Measurements from ENCODE around the gene PIP5K1B. TPM values are rescaled to one million over a fixed set of nuclear protein-coding genes. Genes with fewer than 3 reads are reported as not detected.
"Not testable (repeated sequence)": the region's sequence is repeated elsewhere in the genome, so short reads cannot be mapped to it uniquely, and the experiment has no call there.

The PIP5K1B gene
- total and polyA plus RNA-seq, 4 experiments from 2014 or later = 0.12 to 0.25 TPM; not detected in 2

GRCh38 chr9:68698943-68699509 lies 6.0 kb upstream of the PIP5K1B start:
- H3K27me3 Mint-ChIP-seq = peaks cover 33 to 55% of the 10 kb centered on the region in 2 donors
- Histone ChIP-seq H3K9me3 (ENCODE audit: control insufficient read depth in 1 of 2, low read length in 2 of 2) (no peaks in the 10 kb centered on the region), H3K27me3 (ENCODE audit: insufficient read depth, low read length) (no peaks in the 10 kb centered on the region), H3K27ac (ENCODE audit: low read depth, low read length) (no peak overlapping the region), H3K4me3 (ENCODE audit: low read length in 2 of 2) (no peak overlapping the region), H3K4me1 (ENCODE audit: insufficient read depth, low read length) (no peaks in the 10 kb centered on the region), H3K36me3 (ENCODE audit: insufficient read depth, low read length) (no peaks in the 10 kb centered on the region)
- H3K27ac Mint-ChIP-seq = no peak overlapping the region
- intact Hi-C loops (cut with micrococcal nuclease) = no loop called here
- H3K4me1 Mint-ChIP-seq = peaks cover 0 to 4% (median 1%) of the 10 kb centered on the region in 4 donors
- DNase-seq = no peak
- peaks cover 0 to 11% (median 3%) of the 10 kb centered on the region in 8 donors for H3K9me3 Mint-ChIP-seq
- ChIA-PET CTCF (ENCODE audit: partially characterized antibody) (no interaction called here), POLR2A (ENCODE audit: partially characterized antibody) (no interaction called here)
- no peaks in the 10 kb centered on the region for H3K36me3 Mint-ChIP-seq
- H3K4me3 Mint-ChIP-seq = no peak overlapping the region

GRCh38 chr9:68699625-68700024 lies 5.4 kb upstream of the PIP5K1B start:
- H3K27ac ChIP-seq (ENCODE audit: low read depth, low read length); H3K27me3 ChIP-seq (ENCODE audit: insufficient read depth, low read length); POLR2A ChIA-PET (ENCODE audit: partially characterized antibody); H3K4me1 ChIP-seq (ENCODE audit: insufficient read depth, low read length); H3K36me3 ChIP-seq (ENCODE audit: insufficient read depth, low read length); CTCF ChIA-PET (ENCODE audit: partially characterized antibody); H3K4me3 ChIP-seq (ENCODE audit: low read length in 2 of 2); H3K9me3 ChIP-seq (ENCODE audit: control insufficient read depth in 1 of 2, low read length in 2 of 2); H3K4me1 Mint-ChIP-seq; H3K36me3 Mint-ChIP-seq; H3K27ac Mint-ChIP-seq; H3K4me3 Mint-ChIP-seq; intact Hi-C loops (cut with micrococcal nuclease); DNase-seq: not testable (repeated sequence)
- Mint-ChIP-seq H3K9me3 (peaks cover 0 to 11% (median 3%) of the 10 kb centered on the region in 8 donors), H3K27me3 (peaks cover 34 to 56% of the 10 kb centered on the region in 2 donors)

GRCh38 chr9:68702493-68702892 lies 2.5 kb upstream of the PIP5K1B start:
- POLR2A ChIA-PET (ENCODE audit: partially characterized antibody) = no interaction called here
- Mint-ChIP-seq H3K4me1 (peaks cover 8 to 27% (median 20%) of the 10 kb centered on the region in 4 donors), H3K36me3 (no peaks in the 10 kb centered on the region), H3K27ac (no peak overlapping the region), H3K4me3 (no peak overlapping the region), H3K9me3 (peaks cover 0 to 2% (median 0%) of the 10 kb centered on the region in 8 donors), H3K27me3 (peaks cover 42 to 66% of the 10 kb centered on the region in 2 donors)
- H3K4me3 ChIP-seq (ENCODE audit: low read length in 2 of 2) = no peak overlapping the region
- intact Hi-C loops (cut with micrococcal nuclease) = no loop called here
- CTCF ChIA-PET (ENCODE audit: partially characterized antibody) = no interaction called here
- H3K36me3 ChIP-seq (ENCODE audit: insufficient read depth, low read length) = no peaks in the 10 kb centered on the region
- H3K9me3 ChIP-seq (ENCODE audit: control insufficient read depth in 1 of 2, low read length in 2 of 2) = no peaks in the 10 kb centered on the region
- peaks cover 5% of the 10 kb centered on the region for H3K27me3 ChIP-seq (ENCODE audit: insufficient read depth, low read length)
- no peak for DNase-seq
- no peak overlapping the region for H3K27ac ChIP-seq (ENCODE audit: low read depth, low read length)
- H3K4me1 ChIP-seq (ENCODE audit: insufficient read depth, low read length) = peaks cover 6% of the 10 kb centered on the region

GRCh38 chr9:68703672-68704071 lies 1.4 kb upstream of the PIP5K1B start:
- H3K4me3 Mint-ChIP-seq = peak overlapping the region in 2 of 8 donors; percentile 44 to 63
- H3K27ac Mint-ChIP-seq = no peak overlapping the region
- no peak overlapping the region for H3K27ac ChIP-seq (ENCODE audit: low read depth, low read length)
- H3K9me3 Mint-ChIP-seq = peaks cover 0 to 2% (median 0%) of the 10 kb centered on the region in 8 donors
- peaks cover 8 to 27% (median 20%) of the 10 kb centered on the region in 4 donors for H3K4me1 Mint-ChIP-seq
- intact Hi-C loops (cut with micrococcal nuclease) = no loop called here
- DNase-seq = no peak
- H3K36me3 ChIP-seq (ENCODE audit: insufficient read depth, low read length) = no peaks in the 10 kb centered on the region
- no peaks in the 10 kb centered on the region for H3K9me3 ChIP-seq (ENCODE audit: control insufficient read depth in 1 of 2, low read length in 2 of 2)
- peaks cover 6% of the 10 kb centered on the region for H3K4me1 ChIP-seq (ENCODE audit: insufficient read depth, low read length)
- H3K4me3 ChIP-seq (ENCODE audit: low read length in 2 of 2) = no peak overlapping the region
- POLR2A ChIA-PET (ENCODE audit: partially characterized antibody) = no interaction called here
- CTCF ChIA-PET (ENCODE audit: partially characterized antibody) = no interaction called here
- H3K36me3 Mint-ChIP-seq = no peaks in the 10 kb centered on the region
- H3K27me3 Mint-ChIP-seq = peaks cover 46 to 68% of the 10 kb centered on the region in 2 donors
- H3K27me3 ChIP-seq (ENCODE audit: insufficient read depth, low read length) = peaks cover 5% of the 10 kb centered on the region

GRCh38 chr9:68704498-68704813 lies 584 bp upstream of the PIP5K1B start:
- Histone ChIP-seq H3K27me3 (ENCODE audit: insufficient read depth, low read length) (peaks cover 5% of the 10 kb centered on the region), H3K36me3 (ENCODE audit: insufficient read depth, low read length) (no peaks in the 10 kb centered on the region), H3K4me3 (ENCODE audit: low read length in 2 of 2) (no peak overlapping the region), H3K27ac (ENCODE audit: low read depth, low read length) (no peak overlapping the region), H3K4me1 (ENCODE audit: insufficient read depth, low read length) (peaks cover 6% of the 10 kb centered on the region), H3K9me3 (ENCODE audit: control insufficient read depth in 1 of 2, low read length in 2 of 2) (no peaks in the 10 kb centered on the region)
- intact Hi-C loops (cut with micrococcal nuclease) = no loop called here
- Mint-ChIP-seq H3K36me3 (no peaks in the 10 kb centered on the region), H3K4me3 (peak overlapping the region in 5 of 8 donors; percentile 7 to 80 (median 29)), H3K4me1 (peaks cover 8 to 27% (median 20%) of the 10 kb centered on the region in 4 donors), H3K27me3 (peaks cover 48 to 68% of the 10 kb centered on the region in 2 donors), H3K9me3 (peaks cover 0 to 2% (median 0%) of the 10 kb centered on the region in 8 donors), H3K27ac (no peak overlapping the region)
- CTCF ChIA-PET (ENCODE audit: partially characterized antibody) = no interaction called here
- no peak for DNase-seq
- POLR2A ChIA-PET (ENCODE audit: partially characterized antibody) = no interaction called here

- peaks cover 54 to 65% of the 10 kb centered on the region in 2 donors for H3K27me3 Mint-ChIP-seq
- CTCF ChIA-PET (ENCODE audit: partially characterized antibody) = no interaction called here
Observed at GRCh38 chr9:68705531-68706362, 707 bp downstream of the PIP5K1B start.

GRCh38 chr9:68706363-68707201 lies 1.5 kb downstream of the PIP5K1B start:
- Histone ChIP-seq H3K4me1 (ENCODE audit: insufficient read depth, low read length) (peaks cover 6% of the 10 kb centered on the region), H3K27me3 (ENCODE audit: insufficient read depth, low read length) (peaks cover 5% of the 10 kb centered on the region), H3K9me3 (ENCODE audit: control insufficient read depth in 1 of 2, low read length in 2 of 2) (no peaks in the 10 kb centered on the region), H3K36me3 (ENCODE audit: insufficient read depth, low read length) (no peaks in the 10 kb centered on the region), H3K27ac (ENCODE audit: low read depth, low read length) (no peak overlapping the region), H3K4me3 (ENCODE audit: low read length in 2 of 2) (no peak overlapping the region)
- no peaks in the 10 kb centered on the region for H3K9me3 Mint-ChIP-seq
- H3K27me3 Mint-ChIP-seq = peaks cover 53 to 63% of the 10 kb centered on the region in 2 donors
- POLR2A ChIA-PET (ENCODE audit: partially characterized antibody) = no interaction called here
- H3K36me3 Mint-ChIP-seq = no peaks in the 10 kb centered on the region
- no peak overlapping the region for H3K27ac Mint-ChIP-seq
- CTCF ChIA-PET (ENCODE audit: partially characterized antibody) = no interaction called here
- intact Hi-C loops (cut with micrococcal nuclease) = no loop called here
- H3K4me3 Mint-ChIP-seq = peak overlapping the region; percentile 18 to 81 (median 68)
- H3K4me1 Mint-ChIP-seq = peaks cover 8 to 27% (median 20%) of the 10 kb centered on the region in 4 donors
- DNase-seq = no peak

More at GRCh38 chr9:68705531-68706362, 707 bp downstream of the PIP5K1B start:
- POLR2A ChIA-PET (ENCODE audit: partially characterized antibody) = no interaction called here
- H3K4me1 ChIP-seq (ENCODE audit: insufficient read depth, low read length) = peaks cover 6% of the 10 kb centered on the region
- H3K4me3 ChIP-seq (ENCODE audit: low read length in 2 of 2) = no peak overlapping the region
- H3K4me1 Mint-ChIP-seq = peaks cover 8 to 27% (median 20%) of the 10 kb centered on the region in 4 donors
- H3K9me3 ChIP-seq (ENCODE audit: control insufficient read depth in 1 of 2, low read length in 2 of 2) = no peaks in the 10 kb centered on the region
- no peaks in the 10 kb centered on the region for H3K9me3 Mint-ChIP-seq
- peaks cover 5% of the 10 kb centered on the region for H3K27me3 ChIP-seq (ENCODE audit: insufficient read depth, low read length)
- H3K4me3 Mint-ChIP-seq = peak overlapping the region; percentile 18 to 81 (median 68)
- intact Hi-C loops (cut with micrococcal nuclease) = no loop called here
- DNase-seq = no peak
- no peaks in the 10 kb centered on the region for H3K36me3 ChIP-seq (ENCODE audit: insufficient read depth, low read length)
- H3K27ac Mint-ChIP-seq = no peak overlapping the region
- no peaks in the 10 kb centered on the region for H3K36me3 Mint-ChIP-seq
- H3K27ac ChIP-seq (ENCODE audit: low read depth, low read length) = no peak overlapping the region

Measured in CD4-positive, alpha-beta memory T cell (primary cell).